Right kidney (tissue), 1 donor: Measurements from ENCODE around the gene RASL12.
"Not testable (repeated sequence)": the region's sequence is repeated elsewhere in the genome, so short reads cannot be mapped to it uniquely, and the experiment has no call there.

Source experiments
- DNase-seq: peaks from one replicate; pipeline ENCODE4 v3.0.0-alpha.2; 2016

The RASL12 gene

DNA sequence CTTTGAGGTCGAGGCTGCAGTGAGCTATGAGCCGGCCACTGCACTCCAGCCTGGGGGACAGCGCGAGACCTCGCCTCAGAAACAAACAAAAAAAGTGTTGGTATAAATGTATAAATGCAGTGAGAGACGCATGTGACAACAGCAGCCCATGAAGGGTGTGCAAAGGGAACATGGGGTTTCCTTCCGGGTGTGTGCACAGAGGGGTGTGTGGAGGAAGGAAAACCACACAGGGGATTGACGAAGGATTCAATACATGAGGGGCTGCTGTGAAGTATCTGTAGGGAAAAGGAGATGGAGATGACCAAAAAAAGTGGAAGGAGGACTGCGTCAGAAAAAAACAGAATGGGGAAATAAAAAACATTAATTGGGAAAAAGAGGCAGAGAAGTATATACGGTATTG lies 39.5 kb downstream of the RASL12 start:
- DNase-seq = no peak

DNA sequence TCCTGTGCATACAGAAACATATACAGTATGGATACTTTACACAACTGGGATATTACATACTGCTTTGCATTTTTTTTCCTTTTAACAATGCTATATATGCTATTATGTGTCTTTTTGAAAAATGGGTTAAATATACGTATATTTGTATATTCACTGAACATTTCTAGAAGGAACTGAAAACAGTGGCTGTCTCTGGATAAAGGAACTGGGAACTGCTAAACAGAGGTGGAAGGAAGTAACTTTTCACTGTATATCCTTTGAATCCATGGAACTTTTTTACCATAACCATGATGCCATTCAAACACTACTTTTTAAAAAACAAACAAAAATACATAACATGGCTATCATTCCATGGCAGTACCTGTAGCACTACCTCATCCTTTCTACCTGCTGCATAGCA lies 40.2 kb downstream of the RASL12 start:
- no peak for DNase-seq

DNA sequence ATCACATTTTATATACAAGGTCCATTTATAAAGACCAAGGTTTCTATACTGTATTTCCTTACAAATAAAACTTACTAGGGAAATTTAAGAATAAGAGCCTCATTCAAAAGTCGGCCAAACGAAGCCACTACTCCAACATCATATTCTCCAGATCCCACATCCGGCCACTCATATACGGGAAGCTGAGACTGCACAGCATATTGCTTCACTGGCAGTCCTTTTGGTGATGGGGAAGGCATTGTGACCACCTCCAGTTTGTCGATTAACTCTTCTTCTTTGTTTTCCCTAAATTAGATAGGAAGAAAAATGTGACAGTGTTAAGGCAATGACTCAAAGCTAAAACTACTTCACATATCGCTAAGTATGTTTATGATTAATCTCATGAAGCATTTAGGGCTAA lies 41.0 kb downstream of the RASL12 start:
- DNase-seq = no peak

DNA sequence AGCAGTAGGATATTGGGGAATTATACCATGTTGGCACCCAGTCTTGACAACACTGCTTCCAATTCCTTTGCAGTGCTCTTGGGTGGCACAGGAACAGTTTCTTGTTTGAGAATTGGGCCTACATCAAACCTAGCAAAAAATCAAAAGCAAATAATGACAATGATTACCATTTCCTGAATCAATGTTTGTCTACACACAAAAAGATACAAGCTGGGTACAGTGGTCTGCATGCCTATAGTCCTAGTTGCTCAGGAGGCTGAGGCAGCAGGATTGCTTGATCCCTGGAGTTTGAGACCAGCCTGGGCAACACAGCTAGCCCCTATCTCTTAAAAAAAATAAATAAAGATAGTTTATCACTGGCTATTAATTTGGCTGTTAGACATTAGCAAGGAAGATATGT lies 46.3 kb downstream of the RASL12 start:
- DNase-seq = no peak

DNA sequence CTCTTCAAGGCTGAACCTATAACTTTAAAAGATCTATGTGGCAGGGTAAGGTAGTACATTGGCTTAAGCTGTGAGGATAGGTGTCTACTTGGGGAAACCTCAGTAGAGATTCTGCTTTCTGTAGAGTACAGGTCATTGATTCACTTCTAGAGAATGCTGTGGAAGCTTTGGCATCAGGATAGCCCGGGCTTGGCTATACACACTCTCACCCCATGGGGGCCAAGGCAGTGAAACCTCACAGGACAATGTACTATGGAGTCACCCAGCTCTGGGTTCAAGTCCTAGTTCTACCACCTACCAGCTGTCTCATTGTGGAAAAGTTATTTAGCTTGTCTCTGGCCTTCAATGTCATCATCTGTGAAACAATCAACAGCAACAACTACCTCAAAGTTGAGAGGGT lies 47.4 kb downstream of the RASL12 start:
- DNase-seq = no peak

DNA sequence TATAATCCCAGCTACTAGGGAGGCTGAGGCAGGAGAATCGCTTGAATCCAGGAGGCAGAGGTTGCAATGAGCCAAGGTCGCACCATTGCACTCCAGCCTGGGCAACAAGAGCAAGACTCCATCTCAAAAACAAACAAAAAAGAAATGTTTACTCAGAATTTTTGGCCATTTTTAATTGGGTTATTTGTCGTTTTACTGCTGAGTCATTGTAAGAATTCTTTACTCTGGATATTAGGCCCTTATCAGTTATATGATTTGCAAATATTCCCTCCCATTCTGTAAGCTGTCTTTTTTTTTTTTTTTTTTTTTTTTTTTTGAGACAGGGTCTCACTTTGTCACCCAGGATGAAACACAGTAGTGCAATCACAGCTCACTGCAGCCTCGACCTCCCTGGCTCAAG lies 56.6 kb downstream of the RASL12 start:
- DNase-seq = not testable (repeated sequence)

DNA sequence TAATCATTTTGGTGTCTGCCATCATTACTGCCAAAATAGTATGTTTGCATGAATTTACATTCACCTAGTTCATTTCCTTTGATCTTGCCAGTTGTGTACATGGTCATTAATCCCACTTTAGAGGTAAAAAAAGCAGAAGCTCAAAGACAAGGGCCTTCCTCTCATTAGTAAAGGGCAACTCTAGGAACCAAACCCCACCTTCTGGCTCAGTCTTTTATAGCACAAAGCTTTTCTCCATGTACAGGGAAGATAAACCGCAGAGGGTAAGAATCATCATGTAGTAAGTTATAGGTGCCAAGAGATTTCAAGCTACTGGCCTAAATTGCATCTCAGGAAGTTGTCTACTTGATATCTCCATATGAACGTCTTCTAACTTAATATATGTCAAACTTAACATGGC lies 58.8 kb downstream of the RASL12 start:
- no peak for DNase-seq

DNA sequence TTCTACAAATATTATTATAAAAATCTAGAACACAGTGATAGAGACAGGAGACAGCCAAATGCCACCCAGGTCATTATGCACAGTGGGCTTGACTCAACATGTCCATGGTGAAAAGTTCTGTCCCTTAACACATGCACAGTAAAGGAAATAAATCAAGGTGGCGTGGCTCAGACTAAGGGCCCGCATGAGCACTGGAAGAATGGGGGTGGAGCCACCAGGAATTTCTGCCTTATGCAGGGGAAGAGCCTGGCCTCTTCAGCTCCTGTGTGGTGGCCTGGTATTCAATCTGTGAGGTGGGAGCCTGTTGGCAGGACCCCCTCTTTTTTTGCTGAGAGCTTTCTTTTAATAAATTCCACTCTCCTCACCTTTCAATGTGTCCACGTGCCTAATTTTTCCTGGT lies 60.9 kb downstream of the RASL12 start:
- no peak for DNase-seq

DNA sequence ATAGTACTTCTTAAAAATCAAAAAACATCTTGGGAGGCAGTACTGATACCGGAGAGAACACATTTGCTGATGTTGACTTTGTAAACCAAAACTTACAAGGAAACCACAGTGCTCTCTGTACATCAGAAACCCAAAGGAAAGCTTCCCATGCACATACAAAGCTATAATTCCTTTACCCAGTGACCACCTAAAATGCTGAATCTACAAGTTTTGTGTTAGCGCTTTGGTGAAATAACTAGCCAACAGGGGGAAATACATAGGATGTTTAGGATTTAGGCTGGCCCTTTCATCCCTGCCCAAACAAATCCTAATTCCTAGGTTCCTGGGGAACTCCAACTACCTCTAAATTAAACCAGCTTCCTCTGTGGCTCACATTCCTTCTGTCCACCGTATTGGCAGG lies 62.8 kb downstream of the RASL12 start:
- no peak for DNase-seq
